ENCODE results near the gene BIRC6.

Gene BIRC6

GRCh38 chr2:32375228-32375892 is 18.5 kb downstream of the BIRC6 start:
- DNase-seq (ENCODE audit: low read depth, low spot score): no peak

- DNase-seq (ENCODE audit: low read depth, low spot score): no peak
Observed at GRCh38 chr2:32376756-32377155, 19.9 kb downstream of the BIRC6 start.

GRCh38 chr2:32377928-32378327 is 21.1 kb downstream of the BIRC6 start:
- DNase-seq (ENCODE audit: low read depth, low spot score): no peak

GRCh38 chr2:32379352-32379751 is 22.5 kb downstream of the BIRC6 start:
- no peak for DNase-seq (ENCODE audit: low read depth, low spot score)

- DNase-seq (ENCODE audit: low read depth, low spot score): no peak
Observed at GRCh38 chr2:32383858-32384257, 27.0 kb downstream of the BIRC6 start.

GRCh38 chr2:32384529-32384928 is 27.7 kb downstream of the BIRC6 start:
- no peak for DNase-seq (ENCODE audit: low read depth, low spot score)

GRCh38 chr2:32386739-32387138 is 29.9 kb downstream of the BIRC6 start:
- no peak for DNase-seq (ENCODE audit: low read depth, low spot score)

- no peak for DNase-seq (ENCODE audit: low read depth, low spot score)
Observed at GRCh38 chr2:32399221-32399620, 42.4 kb downstream of the BIRC6 start.

GRCh38 chr2:32402091-32402490 is 45.3 kb downstream of the BIRC6 start:
- no peak for DNase-seq (ENCODE audit: low read depth, low spot score)

GRCh38 chr2:32403782-32404181 is 47.0 kb downstream of the BIRC6 start:
- DNase-seq (ENCODE audit: low read depth, low spot score): no peak

GRCh38 chr2:32404691-32405090 is 47.9 kb downstream of the BIRC6 start:
- no peak for DNase-seq (ENCODE audit: low read depth, low spot score)

- no peak for DNase-seq (ENCODE audit: low read depth, low spot score)
Observed at GRCh38 chr2:32416519-32416918, 59.7 kb downstream of the BIRC6 start.

- no peak for DNase-seq (ENCODE audit: low read depth, low spot score)
Observed at GRCh38 chr2:32417659-32418058, 60.8 kb downstream of the BIRC6 start.

GRCh38 chr2:32418778-32419177 is 62.0 kb downstream of the BIRC6 start:
- no peak for DNase-seq (ENCODE audit: low read depth, low spot score)

- no peak for DNase-seq (ENCODE audit: low read depth, low spot score)
Observed at GRCh38 chr2:32422133-32422532, 65.3 kb downstream of the BIRC6 start.

- no peak for DNase-seq (ENCODE audit: low read depth, low spot score)
Observed at GRCh38 chr2:32423536-32423935, 66.7 kb downstream of the BIRC6 start.

- no peak for DNase-seq (ENCODE audit: low read depth, low spot score)
Observed at GRCh38 chr2:32424739-32425138, 67.9 kb downstream of the BIRC6 start.

- no peak for DNase-seq (ENCODE audit: low read depth, low spot score)
Observed at GRCh38 chr2:32425719-32426141, 68.9 kb downstream of the BIRC6 start.

- DNase-seq (ENCODE audit: low read depth, low spot score): no peak
Observed at GRCh38 chr2:32427672-32428610, 71.1 kb downstream of the BIRC6 start.

- no peak for DNase-seq (ENCODE audit: low read depth, low spot score)
Observed at GRCh38 chr2:32430804-32431203, 74.0 kb downstream of the BIRC6 start.

- DNase-seq (ENCODE audit: low read depth, low spot score): no peak
Observed at GRCh38 chr2:32436150-32436549, 79.3 kb downstream of the BIRC6 start.

GRCh38 chr2:32442020-32442467 is 85.2 kb downstream of the BIRC6 start:
- no peak for DNase-seq (ENCODE audit: low read depth, low spot score)

- DNase-seq (ENCODE audit: low read depth, low spot score): no peak
Observed at GRCh38 chr2:32446369-32446768, 89.5 kb downstream of the BIRC6 start.

Data from activated CD4-positive, CD25-positive, alpha-beta regulatory T cell treated with anti-CD3 and anti-CD28 coated beads, Interleukin-2, amount 50 U/mL, for 16 hours (primary cell).